ENCODE results near the gene PARD6B.

DNA sequence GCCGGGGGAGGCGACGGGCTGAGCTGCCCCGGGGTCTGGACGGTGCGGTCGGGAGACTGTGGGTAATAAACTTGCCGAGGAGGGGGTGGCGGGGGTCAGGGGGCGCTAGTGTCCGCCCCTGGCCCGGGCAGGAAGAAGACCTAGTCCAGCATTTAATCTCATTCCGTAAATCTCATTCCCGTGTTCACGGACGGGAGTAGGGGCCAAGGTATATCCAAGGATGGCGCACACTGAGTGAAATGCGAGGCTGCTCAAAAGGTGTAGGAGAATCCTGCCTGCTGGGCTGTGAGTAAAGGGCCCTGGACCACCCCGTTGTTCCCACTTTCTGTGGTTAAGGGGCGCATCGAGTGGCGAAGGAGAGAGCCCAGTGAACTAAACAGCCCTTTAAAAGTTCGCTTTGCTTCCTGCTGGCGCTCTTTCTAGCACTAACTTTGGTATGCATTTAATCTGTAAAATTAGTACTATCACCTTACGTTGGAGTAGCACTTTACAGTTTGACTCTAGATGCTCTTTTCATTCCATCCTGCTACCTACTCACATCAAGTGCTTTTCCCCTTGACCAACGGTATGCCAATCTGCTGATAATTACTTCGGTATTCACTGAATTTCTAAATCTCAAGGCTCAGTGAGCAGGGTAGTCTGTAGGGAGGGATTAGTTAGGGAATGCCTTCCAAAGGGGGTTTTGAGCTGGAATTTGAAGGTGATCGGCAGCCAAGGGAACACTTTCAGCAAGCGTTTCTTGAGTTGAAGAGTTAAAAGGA is 730 bp downstream of the PARD6B start:
- TF ChIP-seq POLR2AphosphoS5 (IDR thresholded peaks at IDR 0.05), result no peak
- TF ChIP-seq, protein P1, sequence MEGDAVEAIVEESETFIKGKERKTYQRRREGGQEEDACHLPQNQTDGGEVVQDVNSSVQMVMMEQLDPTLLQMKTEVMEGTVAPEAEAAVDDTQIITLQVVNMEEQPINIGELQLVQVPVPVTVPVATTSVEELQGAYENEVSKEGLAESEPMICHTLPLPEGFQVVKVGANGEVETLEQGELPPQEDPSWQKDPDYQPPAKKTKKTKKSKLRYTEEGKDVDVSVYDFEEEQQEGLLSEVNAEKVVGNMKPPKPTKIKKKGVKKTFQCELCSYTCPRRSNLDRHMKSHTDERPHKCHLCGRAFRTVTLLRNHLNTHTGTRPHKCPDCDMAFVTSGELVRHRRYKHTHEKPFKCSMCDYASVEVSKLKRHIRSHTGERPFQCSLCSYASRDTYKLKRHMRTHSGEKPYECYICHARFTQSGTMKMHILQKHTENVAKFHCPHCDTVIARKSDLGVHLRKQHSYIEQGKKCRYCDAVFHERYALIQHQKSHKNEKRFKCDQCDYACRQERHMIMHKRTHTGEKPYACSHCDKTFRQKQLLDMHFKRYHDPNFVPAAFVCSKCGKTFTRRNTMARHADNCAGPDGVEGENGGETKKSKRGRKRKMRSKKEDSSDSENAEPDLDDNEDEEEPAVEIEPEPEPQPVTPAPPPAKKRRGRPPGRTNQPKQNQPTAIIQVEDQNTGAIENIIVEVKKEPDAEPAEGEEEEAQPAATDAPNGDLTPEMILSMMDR (IDR thresholded peaks at IDR 0.05), result no peak
- no peak for TF ChIP-seq EP300 (IDR thresholded peaks at IDR 0.05)

Data from sigmoid colon (tissue), 4 donors.